Upper lobe of left lung (tissue), 6 donors: Measurements from ENCODE around the gene OPCML. TPM values are rescaled to one million over a fixed set of nuclear protein-coding genes. Genes with fewer than 3 reads are reported as not detected.

ENCODE experiments used
- ATAC-seq, 2 donors: fragments of 200-7000 bp; cut with Tn5 transposase; one replicate each; pipeline ENCODE4 v1.9.1; 2022; ENCODE audit warnings: mild to moderate bottlenecking in 2 of 2, moderate library complexity in 2 of 2; ENCODE audit not compliant: low FRiP score in 2 of 2
- DNase-seq, 2 donors: peaks; one replicate each; pipeline ENCODE4 v3.0.0-alpha.2; 2019 to 2020
- H3K27ac ChIP-seq, 4 donors: fragments of 200-600 bp; sonication (generic); one replicate each; pipeline ENCODE4 v1.5.1; 2016 to 2019
- H3K27me3 ChIP-seq, 4 donors: fragments of 200-600 bp; sonication (generic); one replicate each; pipeline ENCODE4 v1.5.1; 2017 to 2019
- H3K36me3 ChIP-seq, 4 donors: fragments of 200-600 bp; sonication (generic); one replicate each; pipeline ENCODE4 v1.5.1; 2016 to 2019
- H3K4me1 ChIP-seq, 4 donors: fragments of 200-600 bp; sonication (generic); one replicate each; pipeline ENCODE4 v1.5.1; 2018 to 2019
- H3K4me3 ChIP-seq, 4 donors: fragments of 200-600 bp; sonication (generic); one replicate each; pipeline ENCODE4 v1.5.1; 2017 to 2019; ENCODE audit warnings: mild to moderate bottlenecking in 2 of 4, moderate library complexity in 1 of 4
- H3K9me3 ChIP-seq, 4 donors: fragments of 200-600 bp; sonication (generic); one replicate each; pipeline ENCODE4 v1.5.1; 2018 to 2019
- CTCF ChIP-seq, 6 experiments: fragments of 450-650 bp in 4 of 6; fragments of 200-600 bp in 2 of 6; sonication (generic) in 2 of 6; IDR thresholded peaks; one replicate each; pipeline ENCODE4 v1.5.1; 2016 to 2019; ENCODE audit warnings: antibody characterized with exemption in 6 of 6
- EP300 ChIP-seq, 4 donors: sonication (generic); formaldehyde crosslinking; IDR thresholded peaks; one replicate each; pipeline ENCODE4 v1.5.1; 2017; ENCODE audit warnings: antibody characterized with exemption in 4 of 4, control low read depth in 2 of 4
- POLR2A ChIP-seq, 4 donors: fragments of 450-650 bp; IDR thresholded peaks; one replicate each; pipeline ENCODE4 v1.5.1; 2016 to 2017; ENCODE audit warnings: antibody characterized with exemption in 4 of 4, mild to moderate bottlenecking in 2 of 4
- POLR2AphosphoS5 ChIP-seq, 2 donors: sonication (generic); formaldehyde crosslinking; IDR thresholded peaks; one replicate each; pipeline ENCODE4 v1.5.1; 2017; ENCODE audit warnings: antibody characterized with exemption in 2 of 2
- WGBS, 2 donors: methylation state at CpG; one replicate each; pipeline ENCODE4 v1.1.5; 2017 to 2018; 5-methylcytosine and 5-hydroxymethylcytosine counted together
- total RNA-seq, 6 donors: library from RNA; depleted of rRNA in 4 of 6; stranded (reverse); fragments of >200 nt in 4 of 6; gene quantifications; one replicate each; pipeline versions ENCODE4 v1.1.0 to v1.2.1, GENCODE V29; 2016 to 2021
- donor health status: DM: no; HTN: no; CAD: no; lungs with moderate emphysema.
- donor health status: DM: no; HTN: yes; CAD: no; lungs with severe emphysema.

The OPCML gene
- total RNA-seq, 6 donors from 2014 or later, result 0.10 TPM; not detected in 5

DNA sequence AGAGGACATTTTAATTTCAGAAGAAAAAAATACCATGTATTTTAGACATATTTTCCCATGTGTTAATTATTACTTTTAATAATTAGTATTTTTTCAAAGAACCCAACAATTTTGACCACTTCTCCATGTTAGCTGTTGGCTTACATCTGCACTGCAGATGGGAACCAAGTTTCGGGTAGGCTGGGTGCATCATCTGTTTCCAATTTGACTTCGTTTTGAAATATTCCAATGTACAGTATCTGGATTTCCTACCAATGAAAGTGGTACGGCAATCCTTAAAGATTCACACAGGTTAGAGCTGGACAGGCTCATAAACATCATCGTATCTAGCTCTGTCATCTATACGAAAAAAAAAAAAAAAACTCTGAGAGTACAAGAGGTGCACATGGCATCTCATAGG lies 670.2 kb downstream of the OPCML start:
- Histone ChIP-seq H3K9me3 (no peaks in the 10 kb centered on the region), H3K4me3 (no peak overlapping the region), H3K36me3 (no peaks in the 10 kb centered on the region), H3K27ac (no peak overlapping the region), H3K27me3 (no peaks in the 10 kb centered on the region), H3K4me1 (no peaks in the 10 kb centered on the region)
- ATAC-seq (no peak), DNase-seq (no peak)
- WGBS, 2 donors, result 86 to 93% methylated on average over 5 of the region's 5 CpGs
- TF ChIP-seq CTCF (IDR thresholded peaks at IDR 0.05) (no peak), EP300 (IDR thresholded peaks at IDR 0.05) (no peak), POLR2AphosphoS5 (IDR thresholded peaks at IDR 0.05) (no peak), POLR2A (IDR thresholded peaks at IDR 0.05) (no peak)

- Histone ChIP-seq H3K27ac (no peak overlapping the region), H3K36me3 (no peaks in the 10 kb centered on the region), H3K4me1 (no peaks in the 10 kb centered on the region), H3K9me3 (no peaks in the 10 kb centered on the region), H3K27me3 (no peaks in the 10 kb centered on the region), H3K4me3 (no peak overlapping the region)
- ATAC-seq, result no peak
- DNase-seq, result no peak
- no peak for TF ChIP-seq CTCF (IDR thresholded peaks at IDR 0.05)
- TF ChIP-seq POLR2A (IDR thresholded peaks at IDR 0.05), result no peak
- 76 to 78% methylated on average over 6 of the region's 6 CpGs for WGBS, 2 donors
Measured at GRCh38 chr11:132859306-132859705, 673.0 kb downstream of the OPCML start.

DNA sequence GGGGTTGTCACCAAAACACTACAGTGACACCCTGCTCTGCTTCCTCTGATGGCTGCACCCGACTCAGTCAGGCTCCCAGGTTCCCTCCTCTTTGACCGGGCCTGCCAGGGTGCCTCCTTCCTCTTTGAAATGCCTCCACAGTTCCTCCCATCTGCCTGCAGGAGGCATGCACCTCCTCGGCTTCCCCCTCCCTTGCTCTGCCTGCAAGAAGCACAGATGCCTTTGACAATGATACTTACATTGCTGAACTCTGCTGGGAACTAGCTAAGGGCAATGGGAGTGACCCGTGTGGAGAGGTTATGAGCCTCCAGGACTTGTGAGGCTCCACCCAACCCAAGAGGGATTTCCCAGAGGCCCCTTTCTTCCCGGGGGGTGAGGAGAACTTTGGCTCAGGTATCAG lies 674.1 kb downstream of the OPCML start:
- no peaks in the 10 kb centered on the region for H3K4me1 ChIP-seq
- 13 to 14% methylated on average over 4 to 5 of the region's 5 CpGs for WGBS, 2 donors
- H3K27ac ChIP-seq, result no peak overlapping the region
- DNase-seq, result no peak
- H3K27me3 ChIP-seq, result no peaks in the 10 kb centered on the region
- H3K4me3 ChIP-seq, result no peak overlapping the region
- ATAC-seq, result peak in 1 of 2 donors; percentile 26
- no peaks in the 10 kb centered on the region for H3K36me3 ChIP-seq
- no peaks in the 10 kb centered on the region for H3K9me3 ChIP-seq
- TF ChIP-seq EP300 (IDR thresholded peaks at IDR 0.05) (no peak), CTCF (IDR thresholded peaks at IDR 0.05) (no peak), POLR2A (IDR thresholded peaks at IDR 0.05) (no peak), POLR2AphosphoS5 (IDR thresholded peaks at IDR 0.05) (no peak)

- no peaks in the 10 kb centered on the region for H3K27me3 ChIP-seq
- WGBS, 2 donors, result 86 to 91% methylated on average over 4 of the region's 4 CpGs
- DNase-seq (no peak), ATAC-seq (no peak)
- no peak overlapping the region for H3K4me3 ChIP-seq
- H3K4me1 ChIP-seq, result no peaks in the 10 kb centered on the region
- H3K9me3 ChIP-seq, result no peaks in the 10 kb centered on the region
- H3K36me3 ChIP-seq, result no peaks in the 10 kb centered on the region
- H3K27ac ChIP-seq, result no peak overlapping the region
- TF ChIP-seq EP300 (IDR thresholded peaks at IDR 0.05) (no peak), CTCF (IDR thresholded peaks at IDR 0.05) (no peak), POLR2A (IDR thresholded peaks at IDR 0.05) (no peak), POLR2AphosphoS5 (IDR thresholded peaks at IDR 0.05) (no peak)
Measured at GRCh38 chr11:132856032-132856431, 676.3 kb downstream of the OPCML start.

- TF ChIP-seq POLR2A (IDR thresholded peaks at IDR 0.05) (no peak), EP300 (IDR thresholded peaks at IDR 0.05) (no peak), POLR2AphosphoS5 (IDR thresholded peaks at IDR 0.05) (no peak), CTCF (IDR thresholded peaks at IDR 0.05) (no peak)
- Histone ChIP-seq H3K9me3 (no peaks in the 10 kb centered on the region), H3K4me3 (no peak overlapping the region), H3K27ac (no peak overlapping the region), H3K27me3 (no peaks in the 10 kb centered on the region), H3K4me1 (no peaks in the 10 kb centered on the region), H3K36me3 (no peaks in the 10 kb centered on the region)
- ATAC-seq (no peak), DNase-seq (no peak)
- WGBS, 2 donors, result 93 to 97% methylated on average over 3 of the region's 3 CpGs
Measured at GRCh38 chr11:132855516-132855915, 676.8 kb downstream of the OPCML start.
